NCI-H1092 treated with DMSO at 0.1 percent for 48 hours (cell line): ENCODE results near the gene C10orf120.
A peak's percentile ranks its signal among the peaks of the same experiment; 100 is the strongest.

Experiments
- DNase-seq: peaks from one replicate; lab custom pipeline; 2025; lab: John Stamatoyannopoulos, UW

The C10orf120 gene

DNA sequence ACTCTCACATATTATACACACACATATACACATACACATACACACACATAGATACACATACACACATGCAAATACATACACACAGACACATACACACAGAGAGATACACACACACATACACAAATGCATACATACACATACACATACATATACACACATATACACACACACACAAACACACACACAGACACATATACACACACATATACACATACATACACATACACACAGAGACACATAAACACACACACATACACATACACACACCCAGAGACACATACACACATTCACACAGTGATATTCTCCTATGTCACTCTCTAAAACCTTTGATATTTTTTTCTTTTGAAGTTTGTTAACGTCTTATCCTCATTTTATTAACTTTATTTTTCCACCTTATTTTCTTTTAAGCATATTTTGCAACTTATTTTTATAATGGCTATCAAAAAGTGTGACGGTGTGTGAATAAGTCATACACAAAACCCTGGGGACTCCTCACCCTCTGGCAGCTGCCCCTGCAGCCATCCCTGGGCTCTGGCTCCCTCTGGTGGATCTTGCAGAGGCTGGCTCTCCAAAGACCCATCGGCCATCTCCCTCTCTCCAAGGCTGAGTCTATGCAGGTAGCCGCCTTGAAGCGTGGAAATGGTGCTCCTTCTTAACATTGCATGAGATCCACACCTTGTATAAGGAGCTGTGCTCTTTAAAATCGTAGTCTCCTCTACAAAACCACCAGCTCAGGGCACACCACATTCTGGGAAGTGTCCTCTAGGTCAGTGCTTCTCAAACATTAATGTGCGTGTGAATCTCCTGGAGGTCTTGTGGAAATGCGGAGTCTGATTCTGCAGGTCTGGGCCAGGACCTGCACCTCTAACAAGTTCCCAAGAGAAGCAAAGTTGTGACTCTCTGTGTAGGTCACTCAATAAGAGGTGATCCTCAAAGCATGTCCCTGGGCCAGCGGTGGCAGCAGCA, 4.1 kb upstream of the C10orf120 start:
- peak; percentile 53 for DNase-seq

DNA sequence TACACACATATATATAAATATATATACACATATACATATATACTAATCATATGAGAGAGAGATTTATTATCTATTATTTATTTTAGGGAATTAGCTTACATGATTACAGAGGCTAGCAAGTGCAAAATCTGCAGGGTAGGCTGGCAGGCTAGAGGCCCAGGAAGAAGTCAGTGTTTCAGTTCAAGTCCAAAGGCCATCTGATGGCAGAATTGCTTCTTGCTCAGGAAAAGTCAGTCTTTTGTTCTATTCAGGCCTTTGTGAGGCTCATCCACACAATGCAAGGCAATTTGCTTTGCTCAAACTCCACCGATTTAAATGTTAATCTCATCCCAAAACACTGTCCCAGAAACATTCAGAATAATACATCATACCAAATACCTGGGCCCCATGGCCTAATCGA, 2.6 kb upstream of the C10orf120 start:
- DNase-seq = no peak

DNA sequence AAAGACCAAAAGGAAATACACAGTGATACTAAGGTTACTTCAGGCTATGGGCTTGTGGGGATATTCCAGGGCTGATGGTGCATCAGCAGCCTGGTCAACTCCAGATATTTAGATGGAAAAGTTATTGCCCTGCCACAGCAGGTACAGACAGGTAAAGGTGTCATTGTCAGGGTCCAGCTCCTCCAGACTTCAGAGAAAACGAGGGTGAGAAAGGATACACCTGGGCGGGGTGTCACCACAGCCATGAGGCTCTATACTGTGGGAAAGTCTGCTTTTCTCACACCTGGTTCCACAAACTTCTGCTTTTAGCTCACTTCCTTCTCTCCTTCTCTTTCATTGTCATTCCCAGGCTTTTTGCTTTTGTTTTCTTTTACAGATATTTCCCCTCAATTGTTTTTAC, 2.0 kb upstream of the C10orf120 start:
- DNase-seq = no peak

DNA sequence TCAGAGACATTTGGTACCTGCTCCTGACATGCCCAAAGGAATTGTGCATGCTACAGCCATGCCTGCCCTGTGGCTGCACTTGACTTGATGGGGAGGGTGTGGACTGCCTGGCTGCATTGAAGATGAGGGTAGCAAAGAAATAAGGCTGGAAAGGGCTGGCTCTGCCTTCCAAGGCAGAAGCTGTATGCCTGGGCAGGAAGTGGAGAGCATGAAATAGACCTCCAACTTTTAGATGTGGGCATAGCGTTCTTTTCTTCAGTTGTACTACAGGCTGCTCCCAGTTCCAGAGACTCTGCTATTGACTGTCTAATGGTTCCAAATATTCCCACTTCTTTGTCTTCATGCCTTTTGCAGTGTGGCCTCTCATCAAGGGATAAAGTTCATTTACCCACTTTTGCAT, 3.0 kb downstream of the C10orf120 start:
- DNase-seq = no peak

DNA sequence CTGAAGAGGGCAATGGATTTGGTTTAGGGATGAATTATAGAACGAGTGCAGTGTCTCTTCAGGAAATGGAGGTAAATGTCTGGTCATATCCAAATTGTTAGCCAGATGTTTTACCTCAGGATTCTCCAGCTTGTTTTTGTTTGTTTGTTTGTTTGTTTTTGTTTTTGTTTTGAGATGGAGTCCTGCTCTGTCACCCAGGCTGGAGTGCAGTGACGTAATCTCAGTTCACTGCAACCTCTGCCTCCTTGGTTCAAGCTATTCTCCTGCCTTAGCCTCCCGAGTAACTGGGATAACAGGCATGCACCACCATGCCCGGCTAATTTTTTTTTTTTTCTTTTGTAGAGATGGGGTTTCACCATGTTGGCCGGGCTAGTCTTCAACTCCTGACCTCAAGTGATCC, 6.9 kb downstream of the C10orf120 start:
- DNase-seq = no peak

DNA sequence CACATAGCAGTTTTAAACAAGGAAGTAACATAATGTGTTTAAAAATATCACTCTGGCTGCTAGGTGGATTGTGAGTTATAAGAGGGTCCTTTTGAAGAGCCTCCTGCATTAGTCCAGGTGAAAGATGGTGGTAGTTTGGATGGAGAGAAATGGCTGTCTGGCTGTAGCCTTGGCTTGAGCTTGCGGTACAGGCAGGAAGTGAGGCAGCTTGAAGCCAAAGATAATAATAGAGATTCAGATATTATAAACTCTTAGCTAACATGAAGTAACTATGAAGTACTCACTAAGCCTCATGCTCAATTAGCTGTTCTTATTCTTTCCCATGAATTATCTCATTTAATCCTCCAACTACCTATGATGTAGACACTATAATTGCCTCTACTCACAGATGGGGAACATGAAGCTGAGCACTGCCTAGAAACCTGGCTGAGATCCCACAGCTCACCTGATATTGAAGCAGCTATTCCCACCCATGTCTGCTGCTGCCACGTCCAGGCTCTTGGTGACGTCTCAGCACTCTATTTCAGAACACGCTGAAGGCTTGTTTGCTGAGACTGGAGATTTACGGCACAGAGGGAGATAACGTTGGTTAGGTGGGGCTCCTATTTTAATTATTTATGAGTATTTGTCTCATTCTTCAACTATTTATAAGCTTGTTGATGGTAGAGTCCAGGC, 10.4 kb downstream of the C10orf120 start:
- no peak for DNase-seq

DNA sequence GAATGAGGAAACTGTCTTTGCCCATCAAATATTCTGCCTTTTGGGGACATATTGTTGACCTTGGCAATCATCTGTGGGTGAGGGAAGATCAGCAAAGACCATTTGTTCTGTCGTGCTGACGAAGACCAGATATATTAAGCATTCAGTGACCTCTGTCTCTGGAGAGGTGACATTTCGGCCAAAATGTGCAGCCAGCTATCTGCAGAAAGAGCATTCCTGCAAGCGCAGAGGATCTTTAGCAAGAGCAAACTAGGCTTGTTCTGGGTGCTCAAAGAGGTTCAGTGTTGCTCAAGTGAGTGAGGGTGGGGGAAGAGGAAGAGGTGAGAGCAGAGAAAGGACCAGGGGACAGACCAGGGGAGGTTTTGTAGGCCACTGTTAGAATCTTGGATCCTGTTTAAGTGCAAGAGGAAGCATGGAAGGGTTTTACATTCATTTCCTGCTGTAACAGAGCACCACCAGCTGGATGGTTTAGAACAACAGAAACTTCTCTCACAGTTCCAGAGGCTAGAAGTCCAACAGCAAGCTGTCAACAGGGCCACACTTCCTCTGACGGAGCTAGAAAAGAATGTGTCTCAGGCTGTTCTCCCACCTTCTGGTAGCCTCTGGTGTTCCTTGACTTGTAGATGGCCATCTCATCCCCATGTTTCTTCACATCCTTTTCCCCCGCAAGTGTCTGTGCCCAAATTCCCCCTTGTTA, 11.2 kb downstream of the C10orf120 start:
- no peak for DNase-seq

DNA sequence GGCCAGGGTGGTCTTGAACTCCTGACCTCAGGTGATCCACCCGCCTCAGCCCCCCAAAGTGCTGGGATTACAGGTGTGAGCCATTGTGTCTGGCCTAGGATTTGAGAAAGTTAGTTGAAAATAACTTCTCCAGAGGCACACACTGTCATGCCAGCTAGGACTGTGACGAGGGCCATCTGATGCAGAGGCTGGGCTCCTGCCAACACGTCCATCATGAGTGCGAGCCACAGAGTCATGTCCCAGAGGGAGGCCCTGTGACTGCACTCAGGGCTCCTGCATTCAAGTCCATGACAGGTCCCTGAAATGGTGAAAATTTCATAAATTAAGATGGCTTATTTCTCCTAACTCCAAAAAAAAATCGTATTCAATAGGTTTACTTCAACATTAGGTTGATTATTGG, 17.1 kb downstream of the C10orf120 start:
- no peak for DNase-seq

DNA sequence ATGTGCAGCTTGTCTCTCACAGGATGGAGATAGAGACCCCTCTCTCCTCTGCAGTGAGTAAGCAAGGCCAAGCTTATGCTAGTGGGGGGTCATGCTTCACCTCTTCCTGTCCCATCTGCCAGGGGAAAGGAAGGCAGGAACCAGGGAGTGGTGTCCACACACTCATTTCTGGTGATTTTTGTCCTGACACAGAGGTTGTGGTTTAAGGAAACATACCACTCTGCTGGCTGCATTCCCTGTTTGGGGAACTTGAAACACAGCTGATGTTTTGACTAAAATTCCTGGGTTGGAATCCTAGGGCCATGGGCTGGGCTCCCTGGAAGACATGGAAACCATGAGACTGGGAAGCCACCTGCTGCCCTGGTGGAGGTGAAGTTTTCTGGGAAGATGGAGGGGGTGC, 21.4 kb downstream of the C10orf120 start:
- DNase-seq = no peak

DNA sequence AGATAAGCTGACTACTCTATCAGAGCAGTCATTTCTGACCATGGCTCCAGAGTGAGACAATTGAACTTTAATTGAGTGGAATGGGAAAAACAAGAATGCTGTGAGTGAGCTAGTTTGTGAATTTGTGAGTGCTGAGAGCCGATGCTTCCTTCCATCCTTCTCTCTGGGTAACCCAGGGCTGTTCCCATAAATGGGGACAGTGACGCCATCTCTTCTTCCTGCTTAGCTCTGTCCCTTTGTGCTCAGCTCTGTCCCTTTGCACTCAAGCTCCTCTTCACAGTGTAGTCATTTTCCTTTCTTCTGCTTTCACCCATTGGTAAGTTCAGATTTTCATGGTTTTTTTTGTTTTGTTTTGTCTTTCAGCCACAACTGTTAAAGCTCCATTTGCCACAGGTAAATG, 24.4 kb downstream of the C10orf120 start:
- DNase-seq = no peak

DNA sequence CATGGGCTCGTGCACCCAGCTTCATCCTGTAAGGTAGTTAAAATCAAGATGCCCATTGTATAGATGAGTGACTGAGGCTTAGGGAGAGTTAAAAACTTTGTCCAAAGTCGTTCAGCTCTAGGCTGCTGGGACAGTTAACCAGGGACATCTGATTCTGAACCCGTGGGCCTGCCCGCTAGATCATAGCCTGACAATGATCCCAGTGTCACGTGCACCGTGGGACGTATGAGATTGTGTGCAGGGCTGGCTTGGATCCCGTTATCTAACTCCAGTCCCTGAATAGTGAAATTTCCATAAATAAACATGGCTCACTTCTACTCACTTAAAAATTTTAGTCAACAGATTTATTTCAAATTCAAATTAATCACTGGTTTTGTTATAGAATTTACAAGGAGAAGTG, 24.9 kb downstream of the C10orf120 start:
- DNase-seq = no peak

DNA sequence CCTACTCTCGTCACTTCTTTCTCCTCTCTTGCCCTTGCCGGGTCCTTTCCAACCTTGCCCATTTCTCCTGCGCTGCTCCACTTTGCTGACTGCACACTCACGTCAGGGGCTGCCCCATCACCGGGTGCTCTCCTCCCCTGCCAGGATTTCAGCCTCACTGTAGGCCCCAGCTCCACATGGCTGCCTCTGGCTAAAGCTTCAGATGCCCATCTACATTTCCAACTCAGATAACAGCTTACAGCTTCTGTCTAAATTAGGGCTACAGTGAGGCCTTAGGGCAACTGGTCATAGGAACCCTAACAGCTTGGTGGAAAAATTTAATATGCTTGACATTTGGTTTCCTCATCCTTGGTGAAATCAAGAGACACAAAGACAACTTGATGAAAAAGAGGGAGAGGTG, 25.9 kb downstream of the C10orf120 start:
- DNase-seq = no peak

DNA sequence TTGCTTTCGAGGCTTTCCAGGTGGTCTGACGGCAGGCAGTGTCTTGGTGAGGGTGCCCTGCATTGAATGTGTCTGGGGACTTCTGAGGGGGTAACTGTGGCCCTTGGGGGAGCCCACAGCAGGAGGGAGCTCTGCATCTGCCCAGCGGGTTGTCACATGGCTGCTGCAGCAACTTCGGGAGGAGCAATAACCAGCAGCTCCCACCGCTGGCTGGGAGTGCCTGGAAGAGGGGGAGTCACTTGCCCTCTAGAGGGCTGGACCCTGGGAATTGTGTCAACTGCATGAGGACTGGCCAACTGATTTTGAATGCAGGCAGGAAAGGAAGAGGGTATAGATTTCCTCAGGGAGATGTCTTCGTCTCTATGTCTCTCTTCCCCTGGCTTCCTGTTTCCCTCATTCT, 26.4 kb downstream of the C10orf120 start:
- no peak for DNase-seq

DNA sequence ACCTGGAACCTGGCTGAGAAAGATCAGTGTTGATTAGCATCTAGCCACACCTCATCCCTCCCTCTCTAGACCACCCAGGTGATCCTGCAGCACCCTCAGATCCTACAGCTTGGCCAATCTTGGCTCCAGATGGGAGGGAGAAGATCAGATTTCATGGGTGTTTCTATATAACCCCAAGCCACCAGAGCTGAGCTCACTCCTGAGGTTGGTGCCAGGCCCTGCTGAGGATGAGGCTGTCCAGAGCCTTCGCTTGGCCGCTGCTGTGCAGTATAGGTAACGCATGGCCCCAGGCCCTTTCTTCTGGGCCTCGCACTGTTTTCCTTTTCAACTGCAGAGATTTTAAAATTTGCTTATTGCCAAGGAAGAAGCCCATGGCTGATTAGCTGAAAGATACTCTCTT, 27.0 kb downstream of the C10orf120 start:
- no peak for DNase-seq

DNA sequence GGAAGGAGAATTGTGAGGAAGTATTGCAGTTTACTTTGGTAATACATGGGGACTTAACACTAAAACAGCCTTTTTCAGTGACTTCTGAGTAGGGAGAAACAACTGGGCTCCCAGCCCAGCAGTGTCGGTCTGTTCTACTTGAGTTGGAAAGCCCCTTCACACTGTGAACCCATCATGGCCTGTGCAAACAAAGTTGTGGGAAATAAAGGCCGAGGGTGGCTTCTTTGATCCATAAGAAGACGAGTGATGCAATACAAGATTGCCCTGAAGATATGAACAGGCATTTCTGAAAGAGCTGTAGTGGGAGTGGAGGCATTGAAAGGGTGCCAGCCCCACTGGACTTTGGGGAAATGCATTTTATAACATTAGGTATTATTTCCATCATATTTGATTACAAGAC, 28.3 kb downstream of the C10orf120 start:
- DNase-seq = no peak

DNA sequence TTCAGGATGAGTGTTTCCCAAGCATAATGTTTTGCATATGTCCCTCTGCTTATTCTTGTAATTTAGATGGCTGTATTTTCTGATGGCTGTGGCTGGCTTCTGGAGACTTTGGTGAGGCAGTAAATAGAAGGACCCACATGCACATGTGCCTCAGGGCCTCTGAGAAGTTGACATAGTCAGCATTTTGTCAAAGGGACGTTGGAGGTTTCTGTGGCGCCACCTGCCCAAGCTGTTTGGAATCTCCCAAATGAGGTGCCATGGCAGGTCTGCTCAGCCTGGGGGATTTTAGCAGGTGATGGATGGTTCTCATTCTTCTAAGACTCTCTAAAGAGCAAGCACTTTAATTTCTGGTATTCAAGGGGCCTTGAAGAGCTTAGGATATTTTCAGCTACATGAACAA, 29.8 kb downstream of the C10orf120 start:
- DNase-seq = no peak

DNA sequence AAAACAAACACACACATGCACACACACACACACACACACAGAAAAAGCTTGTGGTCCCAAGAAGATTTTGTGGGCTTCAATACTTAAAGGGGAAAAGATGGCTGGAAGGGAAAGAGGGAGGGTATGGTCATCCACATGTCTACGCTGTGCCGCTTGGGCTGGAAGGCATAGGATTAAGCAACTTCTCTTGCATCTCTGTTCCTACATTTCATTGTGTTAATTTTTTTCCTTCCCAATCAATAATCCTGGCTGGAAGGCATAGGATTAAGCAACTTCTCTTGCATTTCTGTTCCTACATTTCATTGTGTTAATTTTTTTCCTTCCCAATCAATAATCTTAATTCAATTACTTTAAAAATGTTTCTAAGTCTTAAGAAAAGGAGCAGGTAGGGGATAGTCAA, 30.6 kb downstream of the C10orf120 start:
- no peak for DNase-seq

DNA sequence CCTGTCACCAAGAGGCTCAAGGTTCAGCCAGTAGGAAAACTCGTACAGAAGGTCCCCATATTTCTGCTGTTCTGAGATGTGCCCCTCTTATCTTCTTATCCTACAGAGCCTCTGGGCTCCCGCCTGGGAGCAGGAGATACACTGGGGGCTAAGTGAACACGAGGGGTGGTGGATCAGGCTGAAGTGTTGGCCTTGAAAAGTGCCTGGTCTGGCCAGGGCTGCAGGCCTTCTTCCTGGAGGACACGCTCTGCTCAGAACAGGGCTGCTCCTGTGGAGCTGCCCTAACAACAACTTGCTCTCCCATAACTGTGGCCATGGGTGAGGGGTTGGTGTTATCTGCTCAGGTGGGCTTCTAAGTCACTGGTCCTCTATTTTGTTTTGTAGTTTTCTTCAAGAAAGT, 33.7 kb downstream of the C10orf120 start:
- DNase-seq = no peak

DNA sequence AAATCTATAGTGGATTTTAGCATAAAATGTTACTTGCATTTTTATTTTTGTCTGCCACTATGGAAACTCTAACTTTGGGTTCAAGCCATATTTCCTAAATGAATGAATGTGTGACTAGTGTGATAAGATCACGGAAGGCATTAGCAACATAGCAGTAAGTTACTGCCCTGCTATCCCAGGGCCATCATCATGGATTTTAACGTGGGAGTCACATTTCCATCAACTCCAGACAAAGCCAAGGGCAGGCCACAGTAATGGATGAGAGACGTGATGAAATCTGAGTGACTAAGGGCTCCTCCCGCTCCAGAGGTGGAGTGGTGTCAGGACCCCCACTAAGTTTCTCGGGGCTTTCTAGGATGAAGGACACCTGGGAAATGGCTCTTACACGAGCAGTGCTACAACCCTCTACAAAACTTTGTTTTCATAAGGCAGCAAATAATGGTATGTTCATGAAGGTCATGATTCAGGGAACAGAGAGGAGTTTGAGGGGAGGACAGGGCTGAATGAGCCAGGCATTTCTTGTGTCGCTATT, 34.3 kb downstream of the C10orf120 start:
- DNase-seq = no peak

DNA sequence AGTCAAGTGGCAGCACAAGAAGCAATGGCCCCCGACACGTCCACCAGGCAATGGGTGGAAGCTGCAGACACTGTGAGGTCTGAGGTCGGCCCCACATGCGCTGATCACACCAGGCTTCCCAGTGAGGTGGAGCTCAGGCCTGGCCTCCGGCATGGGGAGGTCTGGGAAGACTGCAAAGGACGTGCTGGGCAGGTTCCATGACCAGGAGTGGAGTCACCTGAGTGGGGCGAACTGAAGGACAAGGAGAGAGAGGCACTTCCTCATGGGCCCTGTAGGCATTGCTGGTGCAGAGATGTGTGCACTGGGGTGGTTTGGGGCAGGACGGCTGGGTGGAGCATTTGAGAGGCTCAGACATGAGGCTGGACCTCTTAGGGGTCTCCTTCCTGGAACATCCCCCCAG, 35.1 kb downstream of the C10orf120 start:
- DNase-seq = no peak

DNA sequence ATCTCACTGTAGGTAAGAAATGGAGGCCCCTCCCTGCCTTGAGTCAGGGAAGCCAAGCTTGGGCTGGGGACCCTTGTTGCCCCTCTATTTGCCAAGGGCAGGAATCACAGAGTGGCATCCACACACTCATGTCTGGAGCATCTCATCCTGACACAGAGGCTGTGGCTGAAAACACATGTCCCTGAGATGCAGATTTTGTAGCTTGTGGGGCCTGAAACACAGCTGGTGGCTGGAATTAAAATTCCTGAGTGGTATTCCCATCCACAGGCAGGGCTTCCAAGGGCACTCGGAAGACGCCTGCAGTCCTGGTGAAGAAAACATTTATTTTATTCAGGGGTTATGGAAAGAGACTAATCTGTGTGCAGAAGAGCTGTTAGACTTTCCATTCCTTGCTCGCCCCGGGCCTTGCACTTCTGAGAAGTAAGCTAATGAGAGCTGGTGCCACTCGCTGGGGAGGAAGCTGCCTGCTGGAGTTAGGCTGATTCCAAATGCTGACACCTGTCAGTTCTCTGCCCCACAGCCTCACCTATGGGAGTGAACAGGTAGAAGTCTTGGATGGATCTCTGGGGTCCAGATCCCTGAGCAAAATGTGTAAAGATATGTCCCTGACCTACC, 36.0 kb downstream of the C10orf120 start:
- no peak for DNase-seq

DNA sequence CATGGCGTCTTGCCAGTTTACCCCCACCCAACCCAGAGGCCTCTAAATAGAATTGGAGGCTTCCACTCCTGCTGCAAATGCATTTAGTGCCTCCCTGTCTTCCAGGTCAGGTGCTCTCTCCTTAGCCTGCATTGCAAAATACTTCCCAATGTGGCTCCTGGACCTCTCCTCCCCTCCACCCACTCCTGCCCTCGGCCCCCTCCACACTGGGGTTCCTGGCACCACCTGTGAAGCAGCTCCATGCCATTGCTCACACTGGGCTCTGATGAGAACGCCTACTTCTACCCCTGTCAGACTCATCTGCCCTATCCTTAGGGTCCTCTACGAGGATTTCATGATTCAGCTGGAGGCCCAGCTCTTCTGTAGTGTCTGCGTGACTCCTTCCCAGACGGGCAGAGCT, 37.4 kb downstream of the C10orf120 start:
- DNase-seq = no peak
